Ureter (tissue), 1 donor: ENCODE data around the gene ACOD1. TPM values are rescaled to one million over a fixed set of nuclear protein-coding genes. Genes with fewer than 3 reads are reported as not detected.
"Not testable (repeated sequence)": the region's sequence is repeated elsewhere in the genome, so short reads cannot be mapped to it uniquely, and the experiment has no call there.

Experiments
- DNase-seq: peaks from one replicate; pipeline ENCODE4 v3.0.0-alpha.2; 2020; ENCODE audit warnings: low spot score
- total RNA-seq: library from RNA; stranded (reverse); gene quantifications from one replicate; pipeline ENCODE4 v1.2.4, GENCODE V29; 2023
- donor health status: DM: yes; HTN: yes; CAD: no.

The ACOD1 gene
- total RNA-seq, 1 donor from 2014 or later, result not detected

- no peak for DNase-seq
These were observed 5.7 kb downstream of the ACOD1 start for GRCh38 chr13:76953968-76954367.

DNA sequence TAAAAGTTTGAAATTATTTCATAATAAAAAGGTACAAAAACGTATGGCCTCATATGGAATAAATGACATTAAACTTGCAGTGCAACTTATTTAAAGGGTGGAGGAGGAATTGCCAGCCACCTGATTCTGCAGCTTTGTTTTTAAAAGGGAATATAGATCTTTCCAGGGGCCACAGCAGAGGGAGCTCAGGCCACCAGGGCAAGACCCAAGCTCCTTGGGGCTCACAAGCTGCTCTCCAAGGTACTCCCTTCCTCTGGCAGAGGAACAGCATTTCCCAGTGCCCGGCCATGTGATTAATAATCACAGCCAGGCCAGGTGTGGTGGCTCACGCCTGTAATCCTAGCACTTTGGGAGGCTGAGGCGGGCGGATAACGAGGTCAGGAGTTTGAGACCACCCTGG lies 6.2 kb downstream of the ACOD1 start:
- DNase-seq, result no peak

DNA sequence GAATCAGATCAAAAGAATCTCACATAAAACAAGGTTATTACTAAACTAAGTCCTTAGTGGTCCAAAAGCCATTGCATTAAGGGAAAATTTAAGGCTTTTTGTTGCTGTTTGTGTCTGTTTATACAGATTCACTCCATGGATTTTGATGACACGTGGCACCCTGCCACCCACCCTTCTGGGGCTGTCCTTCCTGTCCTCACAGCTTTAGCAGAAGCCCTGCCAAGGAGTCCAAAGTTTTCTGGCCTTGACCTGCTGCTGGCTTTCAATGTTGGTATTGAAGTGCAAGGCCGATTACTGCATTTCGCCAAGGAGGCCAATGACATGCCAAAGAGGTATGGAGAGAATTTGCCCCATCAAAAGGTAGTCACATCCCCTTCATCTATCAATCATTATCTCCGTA lies 6.9 kb downstream of the ACOD1 start:
- DNase-seq, result no peak

GRCh38 chr13:76955661-76956060 lies 7.3 kb downstream of the ACOD1 start:
- no peak for DNase-seq

DNA sequence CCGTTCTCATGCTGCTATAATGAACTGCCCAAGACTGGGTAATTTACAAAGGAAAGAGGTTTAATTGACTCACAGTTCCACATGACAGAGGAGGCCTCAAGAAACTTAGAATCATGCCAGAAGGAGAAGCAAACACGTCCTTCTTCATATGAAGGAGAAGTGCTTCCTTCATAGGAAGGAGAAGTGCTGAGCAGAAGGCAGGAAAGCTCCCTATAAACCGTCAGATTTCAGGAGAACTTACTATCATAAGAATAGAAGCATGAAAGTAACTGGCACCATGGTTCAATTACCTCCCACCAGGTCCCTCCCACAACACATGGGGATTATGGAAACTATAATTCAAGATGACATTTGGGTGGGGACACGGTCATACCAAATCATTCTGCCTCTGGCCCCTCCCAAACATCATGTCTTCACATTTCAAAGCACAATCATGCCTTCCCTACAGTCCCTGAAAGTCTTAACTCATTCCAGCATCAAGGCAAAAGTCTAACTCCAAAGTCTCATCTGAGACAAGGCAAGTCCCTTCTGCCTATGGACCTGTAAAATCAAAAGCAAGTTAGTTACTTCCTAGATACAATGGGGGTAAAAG lies 10.6 kb downstream of the ACOD1 start:
- no peak for DNase-seq

DNA sequence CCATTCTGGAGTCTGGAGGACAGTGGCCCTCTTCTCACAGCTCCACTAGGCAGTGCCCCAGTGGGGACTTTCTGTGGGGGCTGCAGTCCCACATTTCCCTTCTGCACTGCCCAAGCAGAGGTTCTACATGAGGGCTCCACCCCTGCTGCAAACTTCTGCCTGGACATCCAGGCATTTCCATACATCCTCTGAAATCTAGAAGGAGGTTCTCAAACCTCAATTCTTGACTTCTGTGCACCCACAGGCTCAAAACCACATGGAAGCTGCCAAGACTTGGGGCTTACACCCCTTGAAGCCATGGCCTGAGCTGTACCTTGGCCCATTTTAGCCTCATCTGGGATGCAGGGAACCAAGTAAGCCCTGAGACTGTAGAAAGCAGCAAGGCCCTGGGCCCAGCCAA lies 11.4 kb downstream of the ACOD1 start:
- DNase-seq, result not testable (repeated sequence)

DNA sequence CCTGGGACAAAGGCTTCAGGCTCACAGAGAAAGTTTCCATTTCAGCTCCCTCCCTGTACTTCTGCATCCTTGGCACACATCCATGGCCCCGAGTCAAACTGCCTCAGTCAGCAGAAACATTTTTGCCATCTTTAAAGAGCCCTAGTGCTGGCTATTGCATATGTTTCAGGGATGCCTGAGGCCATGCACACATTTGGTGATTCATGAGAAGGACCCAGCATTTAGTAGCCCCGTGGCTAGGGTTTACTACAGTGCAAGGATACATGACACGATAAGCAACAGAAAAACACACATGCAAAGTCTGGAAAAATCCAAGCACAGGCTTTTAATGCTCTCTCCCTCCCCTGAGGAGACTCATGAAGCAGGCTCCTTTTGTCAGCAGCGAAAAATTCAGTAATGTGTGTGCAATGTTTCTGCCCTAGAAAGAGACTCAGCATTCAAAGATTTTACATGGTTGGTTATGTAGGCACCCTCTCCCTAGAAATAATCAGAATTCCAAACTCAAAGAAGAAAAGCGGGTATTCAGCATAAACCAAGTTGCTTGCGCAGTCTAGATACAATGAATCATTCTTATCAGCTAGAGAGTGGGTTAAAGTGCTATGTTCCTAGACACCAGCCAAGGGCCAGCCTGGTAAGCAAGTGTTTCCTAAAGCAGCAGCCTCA lies 17.6 kb downstream of the ACOD1 start:
- peak; percentile 65 for DNase-seq

DNA sequence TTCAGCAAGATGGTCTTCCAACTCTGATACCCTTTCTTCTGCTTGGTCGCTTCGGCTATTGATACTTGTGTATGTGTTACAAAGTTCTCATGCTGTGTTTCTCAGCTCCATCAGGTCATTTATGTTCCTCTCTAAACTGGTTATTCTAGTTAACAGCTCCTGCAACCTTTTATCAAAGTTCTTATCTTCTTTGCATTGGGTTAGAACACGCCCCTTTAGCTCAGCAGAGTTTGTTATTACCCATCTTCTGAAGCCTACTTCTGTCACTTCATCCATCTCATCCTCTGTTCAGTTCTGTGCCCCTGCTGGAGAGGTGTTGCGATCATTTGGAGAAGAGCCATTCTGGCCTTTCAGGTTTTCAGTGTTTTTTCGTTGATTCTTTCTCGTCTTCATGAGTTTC lies 18.7 kb downstream of the ACOD1 start:
- DNase-seq, result no peak

DNA sequence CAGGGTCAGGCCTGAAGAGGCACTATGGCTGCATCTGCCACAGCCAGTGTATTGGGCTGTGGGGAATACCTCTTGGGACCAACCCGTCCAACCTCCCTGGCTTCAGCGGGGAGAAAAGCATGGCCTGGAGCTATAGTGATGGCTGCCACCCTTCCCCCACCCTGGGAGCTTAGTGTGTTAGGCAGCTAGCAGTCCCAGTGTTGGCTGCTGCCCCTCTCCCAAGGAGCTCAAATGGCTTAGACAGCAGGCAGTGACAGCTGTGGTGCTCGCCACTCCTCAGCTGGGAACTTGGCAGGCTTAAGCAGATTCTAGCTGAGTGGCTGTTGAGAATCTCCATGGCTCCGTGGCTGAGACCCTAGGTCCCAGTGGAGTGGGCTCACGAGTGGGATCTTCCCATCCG lies 19.7 kb downstream of the ACOD1 start:
- DNase-seq, result no peak

GRCh38 chr13:76969488-76970365 lies 21.4 kb downstream of the ACOD1 start:
- no peak for DNase-seq

DNA sequence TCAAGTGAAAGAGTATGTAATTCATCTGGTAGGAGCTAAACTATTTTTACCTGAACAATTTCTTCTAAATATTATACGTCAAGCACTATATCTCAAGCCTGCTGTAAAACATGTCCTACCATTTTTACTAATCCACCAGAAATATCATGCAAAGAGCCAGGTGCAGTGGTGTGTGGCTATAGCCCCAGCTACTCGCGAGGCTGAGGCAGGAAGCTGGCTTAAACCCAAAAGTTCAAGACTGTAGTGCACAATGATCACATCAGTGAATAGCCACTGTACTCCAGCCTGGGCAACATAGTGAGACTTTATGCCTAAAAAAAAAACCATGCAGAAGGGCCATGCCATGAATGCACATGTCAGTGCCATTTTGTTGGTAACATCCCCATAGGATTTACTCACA lies 22.9 kb downstream of the ACOD1 start:
- DNase-seq, result no peak

- no peak for DNase-seq
These were observed 23.8 kb downstream of the ACOD1 start for GRCh38 chr13:76971851-76972829.

GRCh38 chr13:76973920-76974617 lies 25.8 kb downstream of the ACOD1 start:
- no peak for DNase-seq

DNA sequence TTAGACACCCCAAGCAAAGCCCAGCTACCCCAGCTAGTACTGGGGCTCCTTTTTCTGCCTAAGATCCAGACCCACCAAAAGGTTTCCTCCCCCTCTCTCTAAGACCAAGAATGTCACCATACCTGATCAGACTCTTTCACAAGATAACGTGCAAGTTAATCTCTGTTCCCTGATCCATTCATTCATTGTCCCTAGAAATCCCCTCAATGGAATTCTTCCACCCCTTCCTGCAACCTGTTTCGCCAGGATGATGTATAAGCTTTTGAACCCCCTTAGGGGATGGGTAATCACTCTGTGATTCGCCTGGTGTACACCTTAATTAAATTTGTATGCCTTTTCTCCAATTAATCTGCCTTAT lies 26.3 kb downstream of the ACOD1 start:
- no peak for DNase-seq

DNA sequence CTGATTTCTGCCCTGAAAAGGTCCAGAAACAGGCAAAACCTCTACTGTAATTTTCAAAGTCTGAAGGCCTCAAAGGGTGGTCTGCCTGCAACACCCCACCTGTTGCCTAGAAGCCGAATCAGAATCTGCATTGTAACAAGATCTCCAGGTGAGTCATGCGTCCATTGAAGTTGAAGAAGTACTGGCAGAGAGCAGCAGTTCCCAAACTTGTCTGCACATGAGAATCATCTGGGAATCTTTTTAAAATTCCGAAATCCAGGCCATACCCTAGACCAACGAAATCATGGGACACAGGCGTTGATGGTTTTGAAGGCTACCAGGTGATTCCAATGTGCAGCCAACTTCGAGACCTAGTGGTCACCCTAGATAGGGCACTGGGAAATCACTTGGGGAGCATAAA lies 27.6 kb downstream of the ACOD1 start:
- DNase-seq, result no peak

DNA sequence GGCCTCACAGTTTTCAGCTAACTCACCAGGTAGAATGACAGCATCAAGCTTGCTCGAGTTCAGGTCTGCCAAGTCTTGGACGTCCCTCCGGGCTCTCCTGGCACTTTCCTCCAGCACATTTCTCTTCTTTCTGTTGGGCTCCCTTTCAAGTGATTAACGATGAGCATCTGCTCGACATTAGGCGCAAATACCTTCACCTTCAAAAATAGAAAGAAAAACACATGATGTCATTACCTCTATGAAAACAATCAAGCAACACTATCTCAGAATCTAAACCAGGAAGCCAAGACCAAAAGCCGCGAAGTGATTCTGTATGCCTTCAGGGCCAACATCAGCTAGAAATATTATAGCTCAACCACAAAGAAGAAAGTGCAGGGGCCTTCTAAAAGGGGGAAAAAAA lies 28.2 kb downstream of the ACOD1 start:
- no peak for DNase-seq

DNA sequence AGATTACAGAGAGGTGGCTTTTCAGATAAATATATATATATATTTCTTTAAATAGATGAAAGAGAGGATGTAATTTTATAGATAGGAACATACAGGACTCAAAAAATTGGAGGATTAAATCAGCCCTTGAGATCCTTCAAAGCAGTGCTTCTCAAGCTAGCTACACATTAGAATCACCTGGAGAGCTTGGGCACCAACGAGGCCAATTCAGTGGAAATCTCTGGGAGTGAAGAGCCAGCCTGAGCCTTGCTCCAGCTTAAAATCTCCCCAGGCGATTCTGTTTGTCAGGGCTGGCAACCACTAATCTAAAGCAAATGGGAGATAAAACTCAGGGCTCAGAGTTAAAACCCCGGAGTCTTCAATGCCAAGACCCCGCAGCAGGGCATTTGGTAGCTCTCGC lies 28.6 kb downstream of the ACOD1 start:
- DNase-seq, result no peak

GRCh38 chr13:76980075-76980718 lies 31.9 kb downstream of the ACOD1 start:
- peak; percentile 83 for DNase-seq

- DNase-seq, result no peak
These were observed 33.8 kb downstream of the ACOD1 start for GRCh38 chr13:76982061-76982460.

GRCh38 chr13:76983676-76984075 lies 35.4 kb downstream of the ACOD1 start:
- DNase-seq, result no peak

GRCh38 chr13:76991432-76991795 lies 43.1 kb downstream of the ACOD1 start:
- peak; percentile 52 for DNase-seq
